B cell (primary cell): Measurements from ENCODE around the gene KCNJ12. TPM values are rescaled to one million over a fixed set of nuclear protein-coding genes. Genes with fewer than 3 reads are reported as not detected.
"Not testable (repeated sequence)": the region's sequence is repeated elsewhere in the genome, so short reads cannot be mapped to it uniquely, and the experiment has no call there.

Source experiments
- ATAC-seq: fragments of 200-7000 bp; cut with Tn5 transposase; one replicate; pipeline ENCODE4 v1.10.0; 2021; ENCODE audit warnings: low read depth, mild to moderate bottlenecking, moderate number of reproducible peaks, moderate library complexity
- CTCF ChIA-PET: fragments of 350-600 bp; sonication (Branson Sonifier 250); formaldehyde crosslinking; loops from one replicate; lab custom pipeline; 2021; ENCODE audit warnings: antibody characterized with exemption, inconsistent platforms; lab: Charles Lee
- POLR2A ChIA-PET: fragments of 350-600 bp; sonication (Branson Sonifier 250); formaldehyde crosslinking; loops from one replicate; lab custom pipeline; 2021; ENCODE audit warnings: antibody characterized with exemption; lab: Charles Lee
- DNase-seq: peaks from one replicate; pipeline ENCODE4 v3.0.0; 2013
- H2AFZ ChIP-seq: 2 replicates; pipeline ENCODE4 v1.6.1; 2012; ENCODE audit warnings: mild to moderate bottlenecking, low read depth, low read length; ENCODE audit not compliant: insufficient read depth, poor library complexity, severe bottlenecking
- H3K27ac ChIP-seq, 2 donors: 1 replicate in 1 of 2; 2 replicates in 1 of 2; pipeline ENCODE4 v1.5.1; 2012 to 2013; ENCODE audit warnings: low read length in 2 of 2, mild to moderate bottlenecking in 2 of 2, moderate library complexity in 1 of 2
- H3K27me3 ChIP-seq, 4 experiments: fragments of 200-600 bp in 1 of 4; sonication (generic) in 1 of 4; replicated peaks in 1 of 4; 1 replicate in 2 of 4; 2 replicates in 2 of 4; pipeline versions ENCODE4 v1.6.1 to v1.7.0; 2013 to 2016; ENCODE audit warnings: low read length in 3 of 4, mild to moderate bottlenecking in 2 of 4, mixed read lengths in 1 of 4, moderate library complexity in 1 of 4; ENCODE audit not compliant: insufficient read depth in 4 of 4, control insufficient read depth in 3 of 4; ENCODE audit errors: control extremely low read depth in 1 of 4
- H3K36me3 ChIP-seq, 2 experiments: replicated peaks in 1 of 2; 1 replicate in 1 of 2; 2 replicates in 1 of 2; pipeline versions ENCODE4 v1.6.1 to v1.7.1; 2013; ENCODE audit warnings: low read length in 1 of 2; ENCODE audit not compliant: insufficient read depth in 2 of 2, control insufficient read depth in 1 of 2; ENCODE audit errors: control extremely low read depth in 1 of 2, extremely low read depth in 1 of 2
- H3K4me1 ChIP-seq, 2 donors: fragments of 200-600 bp in 1 of 2; sonication (generic) in 1 of 2; 1 replicate in 1 of 2; 2 replicates in 1 of 2; pipeline versions ENCODE4 v1.5.1 to v1.6.1; 2013 to 2017; ENCODE audit warnings: low read length in 2 of 2; ENCODE audit not compliant: control insufficient read depth in 2 of 2, insufficient read depth in 2 of 2
- H3K4me2 ChIP-seq: replicated peaks from 2 replicates; pipeline ENCODE3; 2012; ENCODE audit warnings: mild to moderate bottlenecking, low read depth, low read length; ENCODE audit not compliant: poor library complexity, severe bottlenecking
- H3K4me3 ChIP-seq, 5 experiments: fragments of 200-600 bp in 1 of 5; sonication (generic) in 1 of 5; 1 replicate in 3 of 5; 2 replicates in 2 of 5; pipeline versions ENCODE4 v1.5.1 to v1.7.0; 2011 to 2016; ENCODE audit warnings: low read length in 4 of 5, mild to moderate bottlenecking in 4 of 5, low read depth in 2 of 5, control low read depth in 1 of 5, moderate library complexity in 1 of 5; ENCODE audit not compliant: insufficient read depth in 1 of 5; ENCODE audit errors: control extremely low read depth in 1 of 5, extremely low read depth in 1 of 5
- H3K79me2 ChIP-seq: fragments of 200-600 bp; sonication (generic); one replicate; pipeline ENCODE4 v1.6.0; 2016; ENCODE audit warnings: low read length; ENCODE audit not compliant: control insufficient read depth, insufficient read depth
- H3K9ac ChIP-seq: fragments of 200-600 bp; sonication (generic); 2 replicates; pipeline ENCODE4 v1.6.1; 2017; ENCODE audit warnings: mild to moderate bottlenecking, low read length, moderate library complexity
- H3K9me3 ChIP-seq, 3 donors: one replicate each; pipeline versions ENCODE4 v1.6.1 to v1.7.1; 2013; ENCODE audit warnings: low read length in 2 of 3; ENCODE audit not compliant: control insufficient read depth in 2 of 3, insufficient read depth in 1 of 3; ENCODE audit errors: control extremely low read depth in 1 of 3
- H4K20me1 ChIP-seq: 2 replicates; pipeline ENCODE4 v1.6.0; 2012; ENCODE audit warnings: mild to moderate bottlenecking, low read length; ENCODE audit not compliant: insufficient read depth, control insufficient read depth, poor library complexity, severe bottlenecking
- H3K27ac Mint-ChIP-seq: one replicate; pipeline ENCODE4 v1.8.0; 2021; ENCODE audit warnings: mixed read lengths
- H3K27me3 Mint-ChIP-seq: one replicate; pipeline ENCODE4 v1.8.0; 2021; ENCODE audit warnings: mixed read lengths
- H3K4me1 Mint-ChIP-seq: one replicate; pipeline ENCODE4 v1.8.0; 2021; ENCODE audit warnings: mixed read lengths
- H3K4me3 Mint-ChIP-seq: one replicate; pipeline ENCODE4 v1.8.0; 2021; ENCODE audit warnings: mixed read lengths
- H3K9me3 Mint-ChIP-seq: one replicate; pipeline ENCODE4 v1.8.0; 2022; ENCODE audit warnings: mixed read lengths; ENCODE audit not compliant: insufficient read depth
- CTCF ChIP-seq: fragments of 200-600 bp; IDR thresholded peaks from one replicate; pipeline ENCODE4 v1.8.0; 2022; ENCODE audit warnings: antibody characterized with exemption, mild to moderate bottlenecking
- EZH2 ChIP-seq: IDR thresholded peaks from 2 replicates; pipeline ENCODE4 v1.6.1; 2012; ENCODE audit warnings: borderline replicate concordance, low read depth, mild to moderate bottlenecking, moderate library complexity, low read length; ENCODE audit not compliant: insufficient read depth, poor library complexity, severe bottlenecking
- WGBS: methylation state at CpG from one replicate; pipeline ENCODE4 v1.1.5; 2013; ENCODE audit warnings: missing lambda C conversion rate; ENCODE audit not compliant: insufficient coverage; 5-methylcytosine and 5-hydroxymethylcytosine counted together
- intact Hi-C: fragments of 100-400 bp; cut with micrococcal nuclease; formaldehyde crosslinking; loops from one replicate; pipeline ENCODE4 v1.10.0; 2022
- polyA plus RNA-seq: library from polyadenylated mRNA; depleted of rRNA; stranded (reverse); fragments of >200 nt; gene quantifications from 2 replicates; pipeline ENCODE4 v1.2.3, GENCODE V29; 2012
- total RNA-seq, 2 donors: library from RNA; stranded (reverse); fragments of 120-200 nt in 1 of 2; gene quantifications; 1 replicate in 1 of 2; 2 replicates in 1 of 2; pipeline versions ENCODE4 v1.2.3 to v1.2.4, GENCODE V29; 2013 to 2022

Gene KCNJ12
- total and polyA plus RNA-seq, 2 donors (not counting 1 experiment from before 2014, with no cell fraction given), result not detected

GRCh38 chr17:21445091-21445650, 69.0 kb downstream of the KCNJ12 start:
- no peak overlapping the region for H3K27ac Mint-ChIP-seq
- ATAC-seq (no peak), DNase-seq (no peak)
- Histone ChIP-seq H3K36me3 (no peaks in the 10 kb centered on the region), H3K79me2 (no peaks in the 10 kb centered on the region), H3K27me3 (no peaks in the 10 kb centered on the region), H3K4me2 (no peak overlapping the region), H3K4me1 (no peaks in the 10 kb centered on the region), H3K27ac (no peak overlapping the region), H2AFZ (no peak overlapping the region), H3K9me3 (no peaks in the 10 kb centered on the region), H3K4me3 (no peak overlapping the region), H3K9ac (no peak overlapping the region), H4K20me1 (no peaks in the 10 kb centered on the region)
- intact Hi-C loops, result no loop called here
- no peaks in the 10 kb centered on the region for H3K4me1 Mint-ChIP-seq
- H3K27me3 Mint-ChIP-seq, result peaks cover 13% of the 10 kb centered on the region
- TF ChIP-seq EZH2 (no peak), CTCF (no peak)
- CTCF ChIA-PET, result interaction anchor here (0.6 kb wide), 1 partner anchor 331 kb away, joined by 4 read pairs; no protein-coding TSS in a partner anchor
- H3K9me3 Mint-ChIP-seq, result no peaks in the 10 kb centered on the region
- POLR2A ChIA-PET, result no interaction called here
- no peak overlapping the region for H3K4me3 Mint-ChIP-seq
- 89% methylated on average over 7 of the region's 9 CpGs for WGBS

- H3K4me1 Mint-ChIP-seq, H3K4me3 Mint-ChIP-seq, H3K79me2 ChIP-seq, H3K27ac Mint-ChIP-seq, H2AFZ ChIP-seq, H4K20me1 ChIP-seq, ATAC-seq, H3K36me3 ChIP-seq, DNase-seq, H3K27ac ChIP-seq, H3K9me3 Mint-ChIP-seq, H3K4me2 ChIP-seq, H3K4me1 ChIP-seq, H3K9ac ChIP-seq, H3K27me3 ChIP-seq, H3K9me3 ChIP-seq, H3K4me3 ChIP-seq, POLR2A ChIA-PET, intact Hi-C loops: not testable (repeated sequence)
- CTCF ChIA-PET, result interaction anchor here (2.1 kb wide), 1 partner anchor 10 kb away, joined by 4 read pairs; no protein-coding TSS in a partner anchor
- H3K27me3 Mint-ChIP-seq, result peaks cover 25% of the 10 kb centered on the region
- WGBS, result 71% methylated on average over 1 of the region's 4 CpGs
Measured at GRCh38 chr17:21447552-21447951, 71.4 kb downstream of the KCNJ12 start.
